Middle frontal gyrus (tissue), 1 donor: ENCODE results near the gene NEGR1.

ENCODE experiments used
- DNase-seq: peaks from one replicate; pipeline ENCODE4 v3.0.0-alpha.2; 2015; ENCODE audit warnings: low spot score; ENCODE audit errors: extremely low spot score

NEGR1 gene

DNA sequence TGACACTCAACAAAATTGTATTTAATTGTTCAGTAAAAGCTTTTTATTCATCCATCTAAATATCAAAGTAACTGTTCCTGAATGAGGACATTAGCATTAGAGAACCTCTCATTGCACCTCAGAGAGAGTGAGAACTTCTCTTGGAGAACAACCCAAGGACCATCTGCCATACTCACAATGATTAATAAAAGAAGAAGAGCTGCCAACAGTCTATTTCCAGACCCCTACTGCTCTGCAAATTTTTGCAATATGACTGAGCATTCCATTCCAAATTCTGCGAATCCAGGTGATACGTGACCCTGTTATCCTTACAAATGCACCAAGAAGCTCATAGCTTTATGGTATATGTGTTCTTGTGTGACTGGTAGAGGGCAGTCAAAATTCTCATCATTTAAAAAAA is 422.5 kb downstream of the NEGR1 start:
- no peak for DNase-seq

DNA sequence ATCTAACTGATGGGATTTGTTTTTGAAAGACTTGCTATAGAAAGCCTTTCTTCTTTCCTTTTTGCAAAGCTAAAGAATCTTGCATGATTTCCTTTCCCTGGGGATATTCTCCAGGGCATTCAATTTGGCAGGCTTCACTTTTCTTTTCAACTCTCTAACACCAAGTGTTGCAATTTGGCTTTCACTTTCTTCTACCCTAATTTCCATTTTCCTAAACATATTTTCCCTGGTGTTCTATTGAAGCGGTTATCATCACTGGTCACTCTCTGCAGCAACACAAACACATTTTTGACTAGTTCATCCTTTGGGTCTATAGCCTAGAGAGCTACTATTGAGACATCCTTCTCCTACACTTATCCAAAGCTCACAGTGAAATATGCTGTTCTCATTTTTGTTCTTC is 424.5 kb downstream of the NEGR1 start:
- DNase-seq = no peak

DNA sequence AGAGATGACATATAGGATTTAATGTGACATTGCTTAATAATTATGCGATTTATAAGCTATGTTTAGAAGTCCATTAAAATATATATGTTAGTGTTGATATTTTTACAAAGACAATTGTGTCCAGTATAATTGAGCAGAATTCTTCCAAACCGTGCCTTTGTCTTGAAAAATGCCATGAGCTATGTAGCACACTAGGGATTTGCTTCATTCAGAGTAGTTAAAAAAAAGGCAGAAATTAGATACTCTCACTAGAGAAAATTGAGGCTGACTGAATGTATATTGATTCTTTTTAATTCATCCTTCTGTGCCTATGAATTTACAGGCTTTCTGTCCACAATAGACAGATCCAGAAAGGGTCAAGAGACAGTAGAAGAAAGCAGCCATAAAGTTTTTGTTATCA is 429.0 kb downstream of the NEGR1 start:
- no peak for DNase-seq

DNA sequence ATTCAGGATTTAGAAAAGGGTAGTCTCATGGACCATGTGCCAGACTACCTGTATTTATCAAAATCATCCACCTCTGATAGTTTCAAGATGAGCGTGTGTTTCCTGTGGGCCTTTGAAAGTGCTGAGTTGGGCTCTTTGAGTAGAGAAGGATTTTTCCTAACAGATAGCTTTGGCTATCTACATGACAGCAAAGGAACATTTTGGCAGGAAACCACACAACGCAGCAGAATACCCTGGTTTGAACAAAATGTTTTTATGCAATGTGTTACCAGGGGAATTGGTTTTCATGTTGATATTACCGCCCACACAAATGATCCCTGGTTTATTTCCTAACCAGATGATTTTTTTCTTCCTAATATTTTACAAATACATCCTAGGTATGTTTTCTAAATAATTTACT is 431.4 kb downstream of the NEGR1 start:
- no peak for DNase-seq

DNA sequence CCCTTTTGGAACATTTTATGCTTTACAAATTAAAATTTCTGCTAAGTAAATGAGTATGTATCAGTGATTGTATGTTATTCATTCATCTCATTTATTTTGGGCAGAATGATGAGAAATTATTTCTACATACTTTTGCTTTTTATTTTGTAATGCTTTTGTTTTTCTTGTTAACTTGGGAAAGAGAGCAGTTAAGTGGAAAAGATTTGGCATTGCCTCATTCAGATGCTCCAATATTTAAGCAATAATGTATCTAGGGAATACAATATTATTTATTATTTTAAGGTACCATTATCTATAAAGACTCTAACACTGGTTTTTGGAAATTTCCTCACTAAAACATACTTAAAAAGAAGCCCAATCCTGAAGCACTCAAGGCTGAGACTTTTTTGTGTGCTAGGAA is 431.8 kb downstream of the NEGR1 start:
- no peak for DNase-seq

DNA sequence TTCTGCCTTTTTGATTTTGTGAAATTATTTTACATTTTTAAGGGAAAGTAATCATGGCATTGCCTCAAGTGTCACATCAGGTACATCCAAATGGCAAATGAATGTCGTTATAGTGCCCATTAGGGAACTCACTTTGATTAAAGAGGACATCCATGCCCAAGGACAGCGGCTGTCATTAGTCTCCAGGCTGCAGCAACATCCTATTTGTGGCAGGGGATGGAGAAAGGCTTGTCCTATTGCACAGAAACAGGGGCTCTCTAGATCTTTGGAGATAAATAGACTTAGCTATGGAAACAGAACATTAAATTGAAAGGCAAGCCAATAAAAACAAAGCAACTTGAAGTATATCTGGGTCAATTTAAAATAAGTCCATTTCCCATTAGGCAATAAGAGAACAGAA is 439.3 kb downstream of the NEGR1 start:
- no peak for DNase-seq

DNA sequence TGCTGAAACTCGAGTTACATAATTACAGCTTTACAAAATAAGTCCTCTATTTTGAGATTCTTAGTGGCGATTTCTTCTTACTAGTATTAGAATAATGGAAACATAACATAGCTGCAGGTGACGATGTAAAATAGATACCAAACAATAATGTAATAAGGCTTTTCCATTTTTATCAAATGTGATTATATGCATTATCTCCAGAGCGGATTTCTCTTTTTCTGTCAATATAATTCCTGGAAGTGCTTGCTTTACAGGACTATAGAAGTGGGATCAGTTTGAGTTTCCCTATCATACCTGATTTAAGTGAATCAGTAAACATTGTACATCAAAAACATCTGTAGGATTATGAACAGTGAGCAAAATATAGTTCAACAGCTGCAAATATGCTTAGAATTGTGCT is 442.5 kb downstream of the NEGR1 start:
- DNase-seq = no peak

DNA sequence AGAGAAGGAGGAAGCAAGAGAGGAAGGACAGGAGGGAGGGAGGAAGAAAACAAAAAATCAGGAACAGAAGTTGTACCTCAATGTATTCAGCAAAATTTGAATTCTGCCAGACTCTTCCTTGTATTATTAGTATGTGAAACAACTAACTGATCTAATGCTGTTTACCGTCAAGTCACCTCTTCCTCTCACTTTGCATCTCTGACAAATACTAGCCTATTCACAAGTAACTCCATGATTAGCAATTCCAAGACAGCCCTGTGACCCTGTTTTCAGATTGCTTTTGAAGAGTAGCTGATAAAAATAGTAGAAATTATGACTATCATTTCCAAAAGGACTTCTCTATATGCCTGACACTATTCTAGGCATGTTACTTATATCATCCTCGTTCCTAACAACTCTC is 445.4 kb downstream of the NEGR1 start:
- no peak for DNase-seq

DNA sequence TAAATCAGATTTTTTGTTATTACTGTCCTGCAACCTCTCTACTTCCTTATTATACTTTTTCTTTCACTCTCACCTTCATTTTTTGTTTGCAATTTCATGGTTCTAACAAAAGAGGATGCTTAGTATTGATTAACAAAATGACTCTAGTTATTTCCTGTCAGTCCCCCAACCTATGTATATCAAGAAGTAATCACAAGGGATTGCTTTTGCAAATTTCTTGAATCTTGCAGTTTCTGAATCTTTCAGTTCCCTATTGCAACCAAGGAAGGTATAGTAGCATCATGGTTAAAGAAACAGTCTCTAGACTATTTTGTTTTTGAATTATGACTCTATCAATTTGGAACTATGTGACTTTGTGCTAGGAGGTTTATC is 446.9 kb downstream of the NEGR1 start:
- no peak for DNase-seq

DNA sequence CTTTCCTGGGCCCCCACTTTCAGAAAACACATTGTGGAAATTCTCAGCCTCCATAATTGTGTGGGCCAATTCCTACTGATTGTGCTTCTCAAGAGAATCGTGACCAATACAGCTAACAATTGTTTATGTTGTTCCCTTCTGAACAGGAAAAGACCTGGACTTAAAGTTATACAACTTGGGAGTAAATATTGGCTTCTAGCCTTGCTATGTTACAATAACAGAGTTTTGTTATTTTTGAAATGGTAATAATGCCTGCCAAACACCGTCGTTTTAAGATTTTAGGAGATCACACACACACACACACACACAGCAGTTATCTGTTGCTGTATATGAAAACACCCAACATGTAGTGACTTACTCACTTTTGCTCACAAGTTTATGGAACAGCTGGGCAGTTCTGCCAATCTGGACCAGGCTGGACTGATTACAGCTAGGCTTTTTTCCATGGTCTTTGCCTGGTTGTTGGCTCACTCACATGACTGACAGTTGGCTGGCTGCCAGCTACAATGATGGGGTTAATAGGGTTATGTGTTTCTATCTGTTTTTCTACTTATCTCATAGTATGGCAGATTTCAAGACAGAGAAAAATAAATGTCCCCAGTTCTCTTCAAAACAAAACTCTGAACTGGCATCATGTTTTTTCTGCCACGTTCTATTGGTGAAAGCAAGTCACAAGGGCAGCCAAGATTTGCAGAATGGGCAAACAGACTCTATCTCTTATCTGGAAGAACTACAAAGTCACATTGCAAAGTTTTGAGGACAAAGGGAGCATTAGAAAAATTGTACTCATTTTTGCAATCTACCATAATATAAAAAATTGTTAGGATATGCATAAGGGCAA is 447.5 kb downstream of the NEGR1 start:
- DNase-seq = no peak

DNA sequence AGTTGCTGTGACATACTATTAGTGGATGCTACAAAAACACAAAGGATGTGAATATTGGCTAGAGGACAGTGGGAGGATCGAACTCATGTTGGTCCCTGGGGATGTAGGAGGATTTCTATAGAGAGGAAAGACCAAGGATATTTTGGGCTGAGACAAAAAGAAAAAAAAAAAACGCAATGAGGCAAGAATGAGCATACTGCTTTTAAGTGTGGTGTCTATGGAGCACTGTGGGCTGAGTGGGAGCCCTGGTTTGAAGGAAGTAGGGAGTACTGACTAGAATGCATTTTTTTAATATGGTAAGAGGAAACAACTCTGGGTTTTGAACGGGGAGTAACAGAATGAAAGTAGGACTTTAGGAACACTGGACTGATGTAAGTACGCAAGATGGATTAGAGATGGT is 450.7 kb downstream of the NEGR1 start:
- no peak for DNase-seq

DNA sequence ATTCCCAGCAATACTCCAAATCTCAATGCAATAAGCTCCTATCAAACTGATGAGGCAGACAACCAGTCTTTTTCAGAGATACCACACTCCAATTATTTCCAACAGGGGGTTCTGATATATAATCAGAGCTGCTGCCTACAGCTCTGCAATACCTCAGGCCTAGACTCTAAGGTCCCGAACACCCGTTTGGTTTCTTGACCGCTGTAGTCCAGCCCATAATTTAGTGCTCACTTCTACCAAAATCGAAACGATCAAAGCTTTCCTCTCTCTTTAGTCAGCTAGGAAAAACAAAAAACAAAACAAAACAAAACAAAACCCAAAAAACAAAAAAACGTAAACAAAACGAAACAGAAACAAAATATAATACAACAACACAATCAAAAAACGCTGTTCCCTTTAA is 453.0 kb downstream of the NEGR1 start:
- no peak for DNase-seq

DNA sequence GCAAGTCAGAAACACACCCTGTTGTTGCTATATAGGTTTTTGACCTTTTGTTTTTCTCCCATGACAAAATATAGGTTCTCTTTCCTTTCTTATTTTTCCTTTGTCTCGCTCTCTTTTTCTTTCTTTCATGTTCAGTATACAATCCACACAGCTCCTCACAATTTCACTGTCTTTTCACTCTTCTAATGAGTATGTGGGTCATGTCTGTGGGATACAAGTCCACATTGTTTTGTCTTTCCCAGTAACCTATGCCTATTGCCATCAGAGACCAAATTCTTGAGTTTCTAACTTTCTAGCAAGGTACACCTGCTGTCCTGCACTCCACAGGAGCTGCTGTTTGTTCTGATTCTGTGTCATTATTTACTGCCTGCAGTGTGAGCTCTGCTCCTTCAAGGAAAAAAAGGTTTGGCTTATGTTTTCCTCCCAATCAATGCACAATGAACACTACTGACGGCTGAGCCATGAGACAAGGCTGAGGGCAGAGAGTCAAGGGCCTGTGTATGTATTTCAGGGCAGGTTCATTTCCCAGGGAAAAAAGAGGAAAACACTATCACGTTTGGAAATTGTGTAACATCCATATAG is 453.8 kb downstream of the NEGR1 start:
- no peak for DNase-seq

DNA sequence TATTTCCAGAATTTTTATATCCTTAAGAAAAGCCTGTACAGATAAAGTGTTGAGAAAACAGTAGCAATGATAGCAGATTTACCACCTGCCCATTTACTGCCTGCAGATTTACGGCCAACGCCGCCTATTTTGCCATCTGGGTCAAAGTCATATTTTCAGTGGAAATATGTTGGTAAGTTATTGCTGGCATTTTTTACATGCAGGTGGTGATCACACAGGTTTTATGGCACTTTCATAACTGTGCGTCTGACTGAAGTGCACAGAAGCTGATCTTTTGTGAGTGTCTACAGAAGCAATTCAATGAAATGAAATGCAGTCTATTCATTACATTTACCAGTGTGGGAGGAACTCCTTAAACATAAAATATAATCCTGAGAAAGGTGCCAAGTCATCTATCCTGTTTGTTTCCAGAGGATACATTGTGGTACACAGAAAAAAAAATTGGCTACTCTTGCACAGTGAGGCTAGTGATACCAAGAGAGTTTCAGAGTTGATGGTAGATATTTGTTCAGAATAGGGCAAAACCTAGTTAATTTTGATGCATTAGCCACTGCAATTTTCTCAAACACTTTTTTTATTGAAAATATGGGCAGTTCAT is 458.5 kb downstream of the NEGR1 start:
- DNase-seq = no peak

DNA sequence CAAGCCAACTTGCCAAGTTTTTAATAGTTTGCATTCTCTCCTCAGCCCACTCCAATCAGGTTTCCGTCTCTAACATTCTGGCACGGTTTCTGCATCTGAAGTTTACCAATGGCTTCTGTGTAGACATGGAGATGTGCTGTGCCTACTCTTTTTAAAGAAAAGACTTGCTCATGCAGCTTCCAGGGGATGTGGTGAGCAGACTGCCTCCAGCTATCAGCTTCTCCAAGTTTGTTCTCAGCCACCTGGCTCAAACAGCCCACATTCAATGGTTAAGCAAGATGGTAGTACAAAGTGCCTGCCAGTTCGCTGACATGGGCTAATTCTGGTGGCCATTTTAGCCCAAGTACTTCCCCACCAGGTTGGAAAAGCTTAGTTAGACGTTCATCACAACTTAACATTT is 465.3 kb downstream of the NEGR1 start:
- DNase-seq = no peak

DNA sequence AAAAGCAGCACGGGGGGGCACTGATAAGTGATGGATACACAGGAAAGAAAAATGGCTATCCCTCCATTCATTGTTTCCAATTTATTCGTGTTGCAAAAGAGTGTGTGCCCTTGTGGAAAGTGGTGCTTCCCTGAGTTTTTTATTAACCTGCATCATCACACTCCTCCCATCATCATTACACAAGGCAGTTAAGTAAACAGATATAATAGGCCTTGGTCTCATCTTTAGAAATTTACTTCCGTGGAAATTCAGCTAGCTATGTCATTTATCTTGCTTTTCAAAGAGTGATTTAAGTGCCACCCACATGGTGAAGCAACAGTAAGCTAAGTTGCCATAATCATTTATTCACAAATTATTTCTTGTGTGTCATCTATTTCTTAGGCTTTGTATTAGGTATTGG is 473.3 kb downstream of the NEGR1 start:
- DNase-seq = no peak

DNA sequence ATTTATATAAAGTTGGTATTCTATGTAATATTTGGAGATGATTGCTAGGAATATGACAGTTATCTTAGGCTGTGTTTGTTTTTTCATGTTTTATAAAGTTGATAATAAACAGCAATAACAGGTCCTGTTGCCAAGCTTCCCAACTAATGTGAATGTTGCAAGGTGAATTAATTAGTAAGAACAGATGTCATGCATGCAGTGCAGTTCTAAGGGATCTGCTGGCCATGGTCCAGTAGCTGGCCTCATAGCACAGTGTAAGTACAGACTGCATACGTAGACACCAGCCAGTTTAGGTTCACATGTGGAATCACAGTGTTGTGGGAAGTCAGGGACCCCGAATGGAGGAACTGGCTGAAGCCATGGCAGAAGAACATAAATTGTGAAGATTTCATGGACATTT is 478.2 kb downstream of the NEGR1 start:
- DNase-seq = no peak

DNA sequence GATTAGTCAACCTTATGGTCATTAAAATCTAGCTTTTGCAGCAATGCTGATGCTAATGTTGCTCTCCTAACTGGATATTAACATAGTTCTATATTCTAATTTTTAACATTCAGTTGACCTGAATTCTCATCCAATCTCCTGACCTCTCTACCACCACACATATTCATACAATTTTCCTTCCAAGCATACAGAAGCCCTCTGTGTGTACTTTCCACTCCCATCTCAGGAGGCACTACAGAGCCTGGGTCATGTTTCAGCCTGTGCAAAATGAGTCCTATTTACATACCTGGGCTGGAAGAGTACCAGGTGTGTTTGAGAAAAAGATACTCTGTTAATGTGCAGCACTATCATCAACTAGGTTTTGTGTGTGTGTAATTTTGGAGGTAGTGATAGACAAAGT is 486.3 kb downstream of the NEGR1 start:
- no peak for DNase-seq

DNA sequence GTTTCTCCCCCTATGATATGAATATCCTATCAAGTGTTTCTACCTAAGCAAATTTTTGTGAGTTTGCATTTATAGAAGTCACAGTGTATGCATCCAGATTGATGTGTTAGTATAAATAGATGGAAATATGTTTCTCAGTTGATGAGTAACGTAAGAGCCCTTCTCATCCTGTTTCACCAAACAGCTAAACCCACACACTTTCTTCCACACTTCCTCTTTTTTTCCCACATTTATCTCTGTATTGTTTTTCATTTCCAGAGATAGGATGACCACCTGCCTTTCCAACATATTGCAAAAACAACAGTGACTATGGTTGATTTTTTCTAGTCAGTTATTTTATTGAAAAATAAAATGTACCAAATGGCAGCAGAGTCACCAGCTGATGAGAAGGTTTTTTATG is 490.1 kb downstream of the NEGR1 start:
- no peak for DNase-seq

DNA sequence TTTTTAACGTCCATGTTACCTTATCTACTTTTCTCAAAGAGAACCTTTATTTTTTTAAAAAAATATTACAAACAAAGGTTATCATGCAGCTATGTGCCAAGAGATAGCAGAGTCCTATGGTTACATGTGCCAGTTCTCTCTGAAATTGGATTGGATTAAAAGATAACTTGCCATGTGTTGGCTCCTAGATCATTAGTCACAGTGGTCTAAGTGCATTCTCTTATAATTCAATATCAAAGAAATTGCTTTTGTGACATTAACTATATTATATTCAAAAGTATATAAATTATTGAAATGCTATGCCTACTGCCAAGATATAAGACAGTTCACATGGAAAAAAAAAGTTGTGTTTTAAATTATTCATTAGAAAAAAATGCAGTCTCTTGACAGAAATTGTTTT is 494.2 kb downstream of the NEGR1 start:
- no peak for DNase-seq

DNA sequence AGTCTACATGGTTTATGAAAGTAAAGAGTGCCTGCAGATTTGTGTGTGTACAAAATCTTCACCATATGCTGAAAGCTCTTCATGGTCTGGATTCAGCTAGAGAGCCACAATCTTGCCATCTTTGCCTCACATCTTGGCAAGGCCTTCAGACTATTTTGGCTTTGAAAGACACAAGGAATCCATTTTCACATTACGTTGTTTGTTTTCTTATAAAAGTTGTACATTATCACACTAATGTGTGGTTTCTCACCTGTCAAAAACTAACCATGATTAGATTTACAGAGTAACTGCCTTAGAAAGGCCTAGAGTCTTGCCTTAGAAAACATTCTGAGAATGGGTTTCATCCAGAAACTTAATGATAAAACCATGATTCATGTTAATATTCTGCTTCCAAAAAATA is 494.6 kb downstream of the NEGR1 start:
- no peak for DNase-seq

DNA sequence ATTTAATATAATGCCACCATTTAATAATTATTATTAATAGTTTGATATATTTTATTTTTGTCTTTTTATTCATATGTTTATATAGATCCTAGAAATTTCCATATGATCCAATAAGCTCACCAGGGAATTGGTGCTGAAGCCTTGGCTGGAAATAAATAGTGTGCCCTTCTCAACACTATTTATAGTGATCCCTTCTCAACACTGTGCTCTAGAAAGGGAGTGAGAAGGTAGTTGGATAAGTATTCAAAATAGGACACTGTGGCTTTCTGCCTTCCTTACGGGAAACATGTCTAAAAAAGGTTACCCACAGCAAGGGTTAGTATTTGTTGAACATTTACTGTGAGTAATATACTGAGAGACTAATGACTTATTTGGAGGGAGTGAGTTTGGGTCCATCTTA is 496.1 kb downstream of the NEGR1 start:
- DNase-seq = no peak

DNA sequence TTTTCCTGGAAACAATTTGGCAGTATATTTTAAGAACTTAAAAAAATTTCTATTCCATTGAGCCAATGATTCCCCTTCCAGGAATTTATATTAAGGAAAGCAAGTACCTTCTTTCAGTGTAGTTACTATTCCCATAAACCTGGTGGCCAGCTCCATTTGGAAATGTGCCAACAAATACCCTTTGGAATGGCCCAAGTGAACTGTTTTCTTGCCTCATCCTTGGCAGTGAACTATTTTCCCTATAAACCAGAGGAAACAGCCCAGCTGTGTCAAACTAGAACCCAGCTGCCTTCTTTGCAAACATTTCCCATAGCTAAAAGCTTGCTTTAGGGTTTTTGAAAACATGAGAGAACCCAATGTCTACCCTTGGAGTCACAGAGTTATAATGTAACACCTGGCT is 496.9 kb downstream of the NEGR1 start:
- no peak for DNase-seq
